MCF 10A (cell line): ENCODE results near the gene STK32B. TPM values are rescaled to one million over a fixed set of nuclear protein-coding genes. Genes with fewer than 3 reads are reported as not detected.

Experiments
- BruUV-seq: library from RNA; stranded (reverse); fragments of 400-500 nt; replicated peaks from 2 replicates; lab custom pipeline; 2021; lab: Mats Ljungman, UMichigan
- CTCF ChIA-PET: fragments of 300-600 bp; sonication (Branson Sonifier 250); formaldehyde crosslinking; extraction: SDS; loops from one replicate; lab custom pipeline; 2021; ENCODE audit warnings: antibody characterized with exemption, inconsistent platforms; lab: Yijun Ruan, JAX
- POLR2A ChIA-PET: fragments of 300-600, 350-650 bp; sonication (Branson Sonifier 250); formaldehyde crosslinking; extraction: SDS; loops from one replicate; lab custom pipeline; 2020; ENCODE audit warnings: antibody characterized with exemption, inconsistent platforms; lab: Yijun Ruan, JAX
- DNase-seq: peaks from one replicate; pipeline ENCODE4 v3.0.0-alpha.2; 2018; ENCODE audit not compliant: unreplicated experiment
- H3K27ac Mint-ChIP-seq: one replicate; pipeline ENCODE4 v1.8.0; 2022; ENCODE audit warnings: mild to moderate bottlenecking, low read depth, mixed read lengths; ENCODE audit not compliant: unreplicated experiment
- H3K27me3 Mint-ChIP-seq: one replicate; pipeline ENCODE4 v1.8.0; 2022; ENCODE audit warnings: mixed read lengths; ENCODE audit not compliant: insufficient read depth, unreplicated experiment
- H3K36me3 Mint-ChIP-seq: one replicate; pipeline ENCODE4 v1.8.0; 2022; ENCODE audit warnings: mild to moderate bottlenecking, moderate library complexity, mixed read lengths; ENCODE audit not compliant: insufficient read depth, unreplicated experiment
- H3K4me1 Mint-ChIP-seq: one replicate; pipeline ENCODE4 v1.8.0; 2022; ENCODE audit warnings: mixed read lengths; ENCODE audit not compliant: insufficient read depth, unreplicated experiment
- H3K4me3 Mint-ChIP-seq: one replicate; pipeline ENCODE4 v1.8.0; 2022; ENCODE audit warnings: mild to moderate bottlenecking, moderate library complexity, mixed read lengths; ENCODE audit not compliant: unreplicated experiment
- H3K9me3 Mint-ChIP-seq: one replicate; pipeline ENCODE4 v1.8.0; 2022; ENCODE audit warnings: mixed read lengths; ENCODE audit not compliant: unreplicated experiment
- intact Hi-C: fragments of 100-400 bp; cut with micrococcal nuclease; formaldehyde crosslinking; loops from 2 replicates; pipeline ENCODE4 v1.14.1; 2022
- total RNA-seq: library from RNA; stranded (reverse); gene quantifications from 2 replicates; pipeline ENCODE4 v1.2.3, GENCODE V29; 2022
- TF ChIP-seq, protein P1 (sequence below): fragments of 200-600 bp; IDR thresholded peaks from one replicate; pipeline ENCODE4 v1.8.0; 2022; ENCODE audit warnings: antibody characterized with exemption, mild to moderate bottlenecking; ENCODE audit not compliant: unreplicated experiment

The STK32B gene
- total RNA-seq, 1 experiment from 2014 or later = not detected

GRCh38 chr4:5144384-5144783 lies 93.1 kb downstream of the STK32B start:
- ChIA-PET CTCF (interaction anchor here (0.6 kb wide), 1 partner anchor 678 kb away, joined by 5 read pairs; no protein-coding TSS in a partner anchor), POLR2A (no interaction called here)
- no peaks in the 10 kb centered on the region for H3K36me3 Mint-ChIP-seq
- H3K27me3 Mint-ChIP-seq = peaks cover 61% of the 10 kb centered on the region
- intact Hi-C loops = loop anchor here (5.0 kb wide), 1 partner anchor 657 kb away; no protein-coding TSS in a partner anchor
- TF ChIP-seq, protein P1, sequence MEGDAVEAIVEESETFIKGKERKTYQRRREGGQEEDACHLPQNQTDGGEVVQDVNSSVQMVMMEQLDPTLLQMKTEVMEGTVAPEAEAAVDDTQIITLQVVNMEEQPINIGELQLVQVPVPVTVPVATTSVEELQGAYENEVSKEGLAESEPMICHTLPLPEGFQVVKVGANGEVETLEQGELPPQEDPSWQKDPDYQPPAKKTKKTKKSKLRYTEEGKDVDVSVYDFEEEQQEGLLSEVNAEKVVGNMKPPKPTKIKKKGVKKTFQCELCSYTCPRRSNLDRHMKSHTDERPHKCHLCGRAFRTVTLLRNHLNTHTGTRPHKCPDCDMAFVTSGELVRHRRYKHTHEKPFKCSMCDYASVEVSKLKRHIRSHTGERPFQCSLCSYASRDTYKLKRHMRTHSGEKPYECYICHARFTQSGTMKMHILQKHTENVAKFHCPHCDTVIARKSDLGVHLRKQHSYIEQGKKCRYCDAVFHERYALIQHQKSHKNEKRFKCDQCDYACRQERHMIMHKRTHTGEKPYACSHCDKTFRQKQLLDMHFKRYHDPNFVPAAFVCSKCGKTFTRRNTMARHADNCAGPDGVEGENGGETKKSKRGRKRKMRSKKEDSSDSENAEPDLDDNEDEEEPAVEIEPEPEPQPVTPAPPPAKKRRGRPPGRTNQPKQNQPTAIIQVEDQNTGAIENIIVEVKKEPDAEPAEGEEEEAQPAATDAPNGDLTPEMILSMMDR = no peak
- no peak for DNase-seq
- H3K4me1 Mint-ChIP-seq = no peaks in the 10 kb centered on the region
- no peaks in the 10 kb centered on the region for H3K9me3 Mint-ChIP-seq
- no peak overlapping the region for H3K27ac Mint-ChIP-seq
- no peak overlapping the region for H3K4me3 Mint-ChIP-seq
- BruUV-seq = no TSS peak

DNA sequence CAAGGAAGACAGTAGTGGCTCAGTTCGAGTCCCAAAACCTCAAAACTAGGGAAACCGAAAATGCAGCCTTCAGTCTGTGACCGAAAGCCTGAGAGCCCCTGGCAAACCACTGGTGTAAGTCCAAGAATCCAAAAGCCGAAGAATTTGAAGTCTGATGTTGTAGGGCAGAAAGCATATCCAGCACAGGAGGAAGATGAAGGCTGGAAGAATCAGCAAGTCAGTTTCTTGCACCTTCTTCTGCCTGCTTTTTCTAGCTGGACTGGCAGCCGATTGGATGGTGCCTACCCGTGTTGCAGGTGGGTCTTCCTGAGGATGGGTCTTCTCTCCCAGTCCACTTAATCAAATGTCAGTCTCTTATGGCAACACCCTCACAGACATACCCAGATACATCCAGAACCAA lies 95.0 kb downstream of the STK32B start:
- no peak for DNase-seq
- TF ChIP-seq, protein P1 = no peak
- CTCF ChIA-PET = interaction anchor here (0.9 kb wide), 1 partner anchor 13 kb away, joined by 3 read pairs; no protein-coding TSS in a partner anchor
- no TSS peak for BruUV-seq
- intact Hi-C loops = no loop called here
- H3K36me3 Mint-ChIP-seq = no peaks in the 10 kb centered on the region
- H3K4me1 Mint-ChIP-seq = no peaks in the 10 kb centered on the region
- H3K27me3 Mint-ChIP-seq = peaks cover 52% of the 10 kb centered on the region
- H3K9me3 Mint-ChIP-seq = no peaks in the 10 kb centered on the region
- H3K4me3 Mint-ChIP-seq = no peak overlapping the region
- POLR2A ChIA-PET = no interaction called here
- no peak overlapping the region for H3K27ac Mint-ChIP-seq

- intact Hi-C loops = no loop called here
- no peak overlapping the region for H3K27ac Mint-ChIP-seq
- POLR2A ChIA-PET = no interaction called here
- peaks cover 19% of the 10 kb centered on the region for H3K27me3 Mint-ChIP-seq
- no peak overlapping the region for H3K4me3 Mint-ChIP-seq
- CTCF ChIA-PET = no interaction called here
- no peaks in the 10 kb centered on the region for H3K36me3 Mint-ChIP-seq
- peaks cover 12% of the 10 kb centered on the region for H3K9me3 Mint-ChIP-seq
- TF ChIP-seq, protein P1 = no peak
- no peaks in the 10 kb centered on the region for H3K4me1 Mint-ChIP-seq
- DNase-seq = no peak
- BruUV-seq = no TSS peak
These were observed 101.2 kb downstream of the STK32B start for GRCh38 chr4:5152521-5152920.

- DNase-seq = no peak
- Mint-ChIP-seq H3K9me3 (peaks cover 12% of the 10 kb centered on the region), H3K27ac (no peak overlapping the region), H3K4me3 (no peak overlapping the region), H3K36me3 (no peaks in the 10 kb centered on the region), H3K4me1 (no peaks in the 10 kb centered on the region), H3K27me3 (no peaks in the 10 kb centered on the region)
- POLR2A ChIA-PET = no interaction called here
- no TSS peak for BruUV-seq
- intact Hi-C loops = no loop called here
- TF ChIP-seq, protein P1 = no peak
- CTCF ChIA-PET = interaction anchor here (0.6 to 0.8 kb wide), 2 partner anchors 162 to 1672 kb away, joined by 3 read pairs; no protein-coding TSS in a partner anchor
These were observed 105.4 kb downstream of the STK32B start for GRCh38 chr4:5156682-5157081.
